Measurements from ENCODE around the gene CAPN3.

CAPN3 gene

DNA sequence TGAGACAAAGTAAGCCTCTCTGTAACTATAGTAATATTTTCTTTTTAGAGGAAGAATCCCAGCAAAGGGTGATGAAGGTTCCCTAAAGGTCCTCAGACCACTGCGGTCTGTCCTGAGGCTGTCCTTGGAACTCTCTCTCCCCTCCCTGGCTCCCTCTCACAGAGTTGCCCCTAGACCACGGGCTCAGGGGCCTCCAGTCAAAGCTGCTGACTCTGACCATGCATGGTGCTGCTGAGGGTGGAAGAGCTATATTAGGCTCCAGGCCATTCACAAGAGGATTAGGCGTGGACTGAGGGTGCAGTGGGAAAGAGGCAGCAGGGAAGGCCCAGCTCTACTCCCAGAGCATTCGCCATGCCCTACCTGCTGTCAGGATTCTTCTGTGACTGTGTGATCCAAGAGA is 14.6 kb downstream of the CAPN3 start:
- no peaks in the 10 kb centered on the region for H3K36me3 ChIP-seq (replicated peaks in 1 of 2; ENCODE audit: control insufficient read depth in 2 of 2, insufficient read depth in 2 of 2, low read length in 2 of 2)
- no peak for DNase-seq (ENCODE audit: low spot score)
- no peaks in the 10 kb centered on the region for H3K27me3 ChIP-seq (ENCODE audit: control insufficient read depth in 3 of 3, insufficient read depth in 3 of 3, low read depth in 1 of 3, low read length in 3 of 3)
- H3K4me2 ChIP-seq (ENCODE audit: insufficient read depth, low read length, poor library complexity, severe bottlenecking), result no peak overlapping the region
- no peak overlapping the region for H3K23ac ChIP-seq (ENCODE audit: low read depth, low read length, poor library complexity)
- H2BK5ac ChIP-seq (ENCODE audit: low read length), result no peak overlapping the region
- no peak overlapping the region for H2AK5ac ChIP-seq (ENCODE audit: low read depth, low read length)
- H3K79me1 ChIP-seq (ENCODE audit: low read depth, low read length), result no peaks in the 10 kb centered on the region
- H3K4me3 ChIP-seq (ENCODE audit: low read length in 2 of 2), result no peak overlapping the region
- no peak overlapping the region for H3K9ac ChIP-seq (ENCODE audit: low read depth, low read length, poor library complexity)
- no peak overlapping the region for H3K4ac ChIP-seq (ENCODE audit: low read length)
- no peak overlapping the region for H2BK15ac ChIP-seq (ENCODE audit: low read length)
- no peak overlapping the region for H2AFZ ChIP-seq (ENCODE audit: low read length)
- no peak overlapping the region for H2BK120ac ChIP-seq (ENCODE audit: low read depth, low read length)
- no peak overlapping the region for H3K14ac ChIP-seq (ENCODE audit: low read length)
- H3K9me3 ChIP-seq (replicated peaks in 1 of 2; ENCODE audit: control insufficient read depth in 2 of 2, insufficient read depth in 1 of 2, low read depth in 1 of 2, low read length in 2 of 2), result peaks cover 2 to 11% of the 10 kb centered on the region in 2 donors
- H4K91ac ChIP-seq (ENCODE audit: low read depth, low read length, poor library complexity), result no peak overlapping the region
- no peak overlapping the region for H3K27ac ChIP-seq (replicated peaks; ENCODE audit: low read length)
- no peak overlapping the region for H3K18ac ChIP-seq (ENCODE audit: low read length)
- no CpG with 5 or more reads among the region's 4 CpGs for WGBS, 2 donors (ENCODE audit: extremely low coverage in 2 of 2, insufficient read length in 2 of 2, insufficient replicate concordance in 1 of 2)
- no peaks in the 10 kb centered on the region for H3K4me1 ChIP-seq (ENCODE audit: control insufficient read depth in 2 of 2, insufficient read depth in 1 of 2, low read depth in 1 of 2, low read length in 2 of 2)
- no peak overlapping the region for H2BK12ac ChIP-seq (ENCODE audit: low read length)
- no peak overlapping the region for H4K8ac ChIP-seq (ENCODE audit: low read depth, low read length)

DNA sequence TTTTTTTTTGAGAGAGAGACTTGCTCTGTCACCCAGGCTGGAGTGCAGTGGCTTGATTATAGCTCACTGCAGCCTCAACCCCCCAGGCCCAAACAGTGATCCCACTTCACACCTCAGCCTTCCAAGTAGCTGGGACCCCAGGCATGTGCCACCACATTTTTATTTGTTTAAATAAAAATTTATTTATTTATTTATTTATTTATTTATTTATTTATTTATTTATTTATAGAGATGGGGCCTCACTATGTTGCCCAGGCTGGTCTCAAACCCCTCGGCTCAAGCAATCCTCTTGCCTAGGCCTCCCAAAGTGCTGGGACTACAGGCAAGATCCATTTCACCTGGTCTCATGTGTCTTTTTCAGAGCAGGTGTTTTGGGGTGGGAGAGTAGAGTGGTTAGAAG is 15.5 kb downstream of the CAPN3 start:
- no peaks in the 10 kb centered on the region for H3K79me1 ChIP-seq (ENCODE audit: low read depth, low read length)
- H2BK15ac ChIP-seq (ENCODE audit: low read length), result no peak overlapping the region
- no peak overlapping the region for H3K27ac ChIP-seq (replicated peaks; ENCODE audit: low read length)
- H2AK5ac ChIP-seq (ENCODE audit: low read depth, low read length), result no peak overlapping the region
- H3K4me3 ChIP-seq (ENCODE audit: low read length in 2 of 2), result no peak overlapping the region
- no peak overlapping the region for H3K23ac ChIP-seq (ENCODE audit: low read depth, low read length, poor library complexity)
- H2BK12ac ChIP-seq (ENCODE audit: low read length), result no peak overlapping the region
- no peaks in the 10 kb centered on the region for H3K36me3 ChIP-seq (replicated peaks in 1 of 2; ENCODE audit: control insufficient read depth in 2 of 2, insufficient read depth in 2 of 2, low read length in 2 of 2)
- H3K9ac ChIP-seq (ENCODE audit: low read depth, low read length, poor library complexity), result no peak overlapping the region
- H3K27me3 ChIP-seq (ENCODE audit: control insufficient read depth in 3 of 3, insufficient read depth in 3 of 3, low read depth in 1 of 3, low read length in 3 of 3), result no peaks in the 10 kb centered on the region
- no peak overlapping the region for H2BK120ac ChIP-seq (ENCODE audit: low read depth, low read length)
- H3K4ac ChIP-seq (ENCODE audit: low read length), result no peak overlapping the region
- no peaks in the 10 kb centered on the region for H3K4me1 ChIP-seq (ENCODE audit: control insufficient read depth in 2 of 2, insufficient read depth in 1 of 2, low read depth in 1 of 2, low read length in 2 of 2)
- H3K14ac ChIP-seq (ENCODE audit: low read length), result no peak overlapping the region
- peaks cover 2 to 11% of the 10 kb centered on the region in 2 donors for H3K9me3 ChIP-seq (replicated peaks in 1 of 2; ENCODE audit: control insufficient read depth in 2 of 2, insufficient read depth in 1 of 2, low read depth in 1 of 2, low read length in 2 of 2)
- no peak for DNase-seq (ENCODE audit: low spot score)
- no peak overlapping the region for H4K8ac ChIP-seq (ENCODE audit: low read depth, low read length)
- WGBS, 2 donors (ENCODE audit: extremely low coverage in 2 of 2, insufficient read length in 2 of 2, insufficient replicate concordance in 1 of 2), result no CpG with 5 or more reads among the region's 1 CpG
- no peak overlapping the region for H2AFZ ChIP-seq (ENCODE audit: low read length)
- H3K4me2 ChIP-seq (ENCODE audit: insufficient read depth, low read length, poor library complexity, severe bottlenecking), result no peak overlapping the region
- H3K18ac ChIP-seq (ENCODE audit: low read length), result no peak overlapping the region
- no peak overlapping the region for H2BK5ac ChIP-seq (ENCODE audit: low read length)
- no peak overlapping the region for H4K91ac ChIP-seq (ENCODE audit: low read depth, low read length, poor library complexity)

DNA sequence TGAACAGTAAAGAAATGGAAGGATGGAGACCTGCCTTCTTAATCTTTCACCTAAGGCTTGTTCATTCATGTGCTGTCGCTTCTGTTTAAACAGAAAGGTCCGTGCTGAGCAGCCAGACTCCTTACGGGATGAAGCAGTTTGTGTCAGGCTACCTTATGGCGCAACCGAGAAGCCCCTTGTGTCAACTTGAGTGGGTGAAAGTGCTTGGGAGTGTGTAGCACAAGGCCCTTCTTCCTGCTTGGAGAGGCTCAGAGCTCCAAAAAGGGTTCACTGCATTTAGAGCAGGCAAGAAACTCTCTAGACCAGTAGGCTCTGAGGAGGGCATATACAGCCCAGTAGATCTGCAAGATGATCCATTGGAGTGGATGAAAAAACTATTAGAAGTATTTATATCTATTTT is 16.0 kb downstream of the CAPN3 start:
- no peaks in the 10 kb centered on the region for H3K4me1 ChIP-seq (ENCODE audit: control insufficient read depth in 2 of 2, insufficient read depth in 1 of 2, low read depth in 1 of 2, low read length in 2 of 2)
- no peak overlapping the region for H4K8ac ChIP-seq (ENCODE audit: low read depth, low read length)
- no CpG with 5 or more reads among the region's 5 CpGs for WGBS, 2 donors (ENCODE audit: extremely low coverage in 2 of 2, insufficient read length in 2 of 2, insufficient replicate concordance in 1 of 2)
- H3K4ac ChIP-seq (ENCODE audit: low read length), result no peak overlapping the region
- DNase-seq (ENCODE audit: low spot score), result no peak
- no peak overlapping the region for H3K23ac ChIP-seq (ENCODE audit: low read depth, low read length, poor library complexity)
- no peak overlapping the region for H3K4me3 ChIP-seq (ENCODE audit: low read length in 2 of 2)
- H3K27me3 ChIP-seq (ENCODE audit: control insufficient read depth in 3 of 3, insufficient read depth in 3 of 3, low read depth in 1 of 3, low read length in 3 of 3), result no peaks in the 10 kb centered on the region
- no peak overlapping the region for H3K4me2 ChIP-seq (ENCODE audit: insufficient read depth, low read length, poor library complexity, severe bottlenecking)
- H3K18ac ChIP-seq (ENCODE audit: low read length), result no peak overlapping the region
- no peak overlapping the region for H2BK12ac ChIP-seq (ENCODE audit: low read length)
- no peaks in the 10 kb centered on the region for H3K36me3 ChIP-seq (replicated peaks in 1 of 2; ENCODE audit: control insufficient read depth in 2 of 2, insufficient read depth in 2 of 2, low read length in 2 of 2)
- H3K9me3 ChIP-seq (replicated peaks in 1 of 2; ENCODE audit: control insufficient read depth in 2 of 2, insufficient read depth in 1 of 2, low read depth in 1 of 2, low read length in 2 of 2), result peaks cover 2 to 11% of the 10 kb centered on the region in 2 donors
- no peak overlapping the region for H3K9ac ChIP-seq (ENCODE audit: low read depth, low read length, poor library complexity)
- H3K27ac ChIP-seq (replicated peaks; ENCODE audit: low read length), result no peak overlapping the region
- H4K91ac ChIP-seq (ENCODE audit: low read depth, low read length, poor library complexity), result no peak overlapping the region
- no peaks in the 10 kb centered on the region for H3K79me1 ChIP-seq (ENCODE audit: low read depth, low read length)
- H2BK5ac ChIP-seq (ENCODE audit: low read length), result no peak overlapping the region
- H2BK120ac ChIP-seq (ENCODE audit: low read depth, low read length), result no peak overlapping the region
- no peak overlapping the region for H2BK15ac ChIP-seq (ENCODE audit: low read length)
- H3K14ac ChIP-seq (ENCODE audit: low read length), result no peak overlapping the region
- no peak overlapping the region for H2AFZ ChIP-seq (ENCODE audit: low read length)
- no peak overlapping the region for H2AK5ac ChIP-seq (ENCODE audit: low read depth, low read length)

DNA sequence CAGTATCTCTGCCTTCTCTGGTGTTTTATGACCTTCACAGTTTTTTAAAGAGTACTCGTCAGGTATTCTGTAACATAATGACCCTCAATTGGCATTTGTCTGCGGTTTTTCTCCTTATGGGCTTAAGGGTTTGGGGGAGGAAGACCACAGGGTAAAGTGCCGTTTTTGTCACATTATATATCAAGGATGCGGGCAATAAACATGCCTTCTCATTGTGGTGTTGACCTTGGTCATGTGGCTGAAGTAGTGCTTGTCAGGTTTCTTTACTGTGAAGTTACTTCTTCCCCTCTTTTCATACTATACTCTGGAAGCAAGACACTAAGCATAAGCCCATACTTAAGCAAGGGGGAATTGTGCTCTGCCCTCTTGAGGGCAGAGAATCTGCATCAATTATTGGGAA is 16.6 kb downstream of the CAPN3 start:
- Histone ChIP-seq H3K9me3 (replicated peaks in 1 of 2; ENCODE audit: control insufficient read depth in 2 of 2, insufficient read depth in 1 of 2, low read depth in 1 of 2, low read length in 2 of 2) (peaks cover 2 to 8% of the 10 kb centered on the region in 2 donors), H2BK12ac (ENCODE audit: low read length) (no peak overlapping the region), H3K23ac (ENCODE audit: low read depth, low read length, poor library complexity) (no peak overlapping the region), H3K36me3 (replicated peaks in 1 of 2; ENCODE audit: control insufficient read depth in 2 of 2, insufficient read depth in 2 of 2, low read length in 2 of 2) (no peaks in the 10 kb centered on the region), H3K4me2 (ENCODE audit: insufficient read depth, low read length, poor library complexity, severe bottlenecking) (no peak overlapping the region), H4K91ac (ENCODE audit: low read depth, low read length, poor library complexity) (no peak overlapping the region), H3K4ac (ENCODE audit: low read length) (no peak overlapping the region), H4K8ac (ENCODE audit: low read depth, low read length) (no peak overlapping the region), H2BK5ac (ENCODE audit: low read length) (no peak overlapping the region), H3K79me1 (ENCODE audit: low read depth, low read length) (no peaks in the 10 kb centered on the region), H2AK5ac (ENCODE audit: low read depth, low read length) (no peak overlapping the region), H3K18ac (ENCODE audit: low read length) (no peak overlapping the region), H2BK15ac (ENCODE audit: low read length) (no peak overlapping the region), H3K4me1 (ENCODE audit: control insufficient read depth in 2 of 2, insufficient read depth in 1 of 2, low read depth in 1 of 2, low read length in 2 of 2) (no peaks in the 10 kb centered on the region), H3K27ac (replicated peaks; ENCODE audit: low read length) (no peak overlapping the region), H3K14ac (ENCODE audit: low read length) (no peak overlapping the region), H2BK120ac (ENCODE audit: low read depth, low read length) (no peak overlapping the region), H3K4me3 (ENCODE audit: low read length in 2 of 2) (no peak overlapping the region), H3K9ac (ENCODE audit: low read depth, low read length, poor library complexity) (no peak overlapping the region), H3K27me3 (ENCODE audit: control insufficient read depth in 3 of 3, insufficient read depth in 3 of 3, low read depth in 1 of 3, low read length in 3 of 3) (no peaks in the 10 kb centered on the region), H2AFZ (ENCODE audit: low read length) (no peak overlapping the region)
- DNase-seq (ENCODE audit: low spot score), result no peak
- no CpG with 5 or more reads among the region's 4 CpGs for WGBS, 2 donors (ENCODE audit: extremely low coverage in 2 of 2, insufficient read length in 2 of 2, insufficient replicate concordance in 1 of 2)
